Calu3 (cell line): ENCODE results near the gene JAZF1. TPM values are rescaled to one million over a fixed set of nuclear protein-coding genes. Genes with fewer than 3 reads are reported as not detected.

Source experiments
- BruUV-seq: library from RNA; stranded (reverse); fragments of 400-500 nt; replicated peaks from 2 replicates; lab custom pipeline; 2021; lab: Mats Ljungman, UMichigan
- CTCF ChIA-PET: fragments of 300-600 bp; sonication (Branson Sonifier 250); formaldehyde crosslinking; loops from one replicate; lab custom pipeline; 2022; ENCODE audit warnings: antibody characterized with exemption; lab: Charles Lee
- DNase-seq: peaks from one replicate; pipeline ENCODE4 v3.0.0; 2022
- H3K27ac Mint-ChIP-seq: one replicate; pipeline ENCODE4 v1.8.0; 2022; ENCODE audit warnings: mixed read lengths; ENCODE audit not compliant: unreplicated experiment
- H3K27me3 Mint-ChIP-seq: one replicate; pipeline ENCODE4 v1.8.0; 2022; ENCODE audit warnings: mixed read lengths; ENCODE audit not compliant: unreplicated experiment
- H3K36me3 Mint-ChIP-seq: one replicate; pipeline ENCODE4 v1.8.0; 2022; ENCODE audit warnings: mild to moderate bottlenecking, moderate library complexity, mixed read lengths; ENCODE audit not compliant: insufficient read depth, unreplicated experiment
- H3K4me1 Mint-ChIP-seq: one replicate; pipeline ENCODE4 v1.8.0; 2022; ENCODE audit warnings: mild to moderate bottlenecking, low read depth, mixed read lengths; ENCODE audit not compliant: unreplicated experiment
- H3K4me3 Mint-ChIP-seq: one replicate; pipeline ENCODE4 v1.8.0; 2022; ENCODE audit warnings: mild to moderate bottlenecking, low read depth, moderate library complexity, mixed read lengths; ENCODE audit not compliant: unreplicated experiment
- H3K9me3 Mint-ChIP-seq: one replicate; pipeline ENCODE4 v1.8.0; 2022; ENCODE audit warnings: low read depth, mixed read lengths; ENCODE audit not compliant: unreplicated experiment
- intact Hi-C: fragments of 100-400 bp; cut with micrococcal nuclease; formaldehyde crosslinking; loops from one replicate; pipeline ENCODE4 v1.10.0; 2022; ENCODE audit not compliant: unreplicated experiment
- total RNA-seq: library from RNA; stranded (reverse); gene quantifications from 2 replicates; pipeline ENCODE4 v1.2.3, GENCODE V29; 2022
- TF ChIP-seq, protein P1 (sequence below): fragments of 200-600 bp; IDR thresholded peaks from one replicate; pipeline ENCODE4 v1.8.0; 2022; ENCODE audit warnings: antibody characterized with exemption; ENCODE audit not compliant: unreplicated experiment

JAZF1 gene
- total RNA-seq, 1 experiment from 2014 or later: 10.7 TPM

GRCh38 chr7:28036696-28037095, 143.9 kb downstream of the JAZF1 start:
- intact Hi-C loops: no loop called here

DNA sequence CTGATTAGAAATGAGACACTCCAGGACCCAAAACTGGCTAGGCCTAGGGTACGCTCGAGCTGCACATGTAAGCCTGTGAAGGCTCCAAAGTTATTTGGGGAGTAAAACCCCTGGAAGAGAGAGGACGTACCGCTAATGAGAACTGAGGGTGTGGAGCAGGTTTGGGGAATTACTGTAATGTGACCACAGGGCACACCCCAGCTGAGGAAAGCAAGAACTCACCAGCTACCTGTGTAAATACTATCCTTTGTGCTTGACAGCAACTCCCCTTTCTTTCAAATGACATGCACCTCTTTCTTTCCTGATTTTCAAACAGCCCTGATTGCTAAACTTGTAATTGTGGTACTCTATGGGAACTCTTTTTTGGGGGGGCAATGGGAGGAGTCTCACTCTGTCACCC, 147.2 kb downstream of the JAZF1 start:
- no TSS peak for BruUV-seq
- H3K27ac Mint-ChIP-seq: no peak overlapping the region
- H3K9me3 Mint-ChIP-seq: no peaks in the 10 kb centered on the region
- H3K4me1 Mint-ChIP-seq: peaks cover 44% of the 10 kb centered on the region
- H3K4me3 Mint-ChIP-seq: no peak overlapping the region
- no peaks in the 10 kb centered on the region for H3K27me3 Mint-ChIP-seq
- H3K36me3 Mint-ChIP-seq: peaks cover 5% of the 10 kb centered on the region
- intact Hi-C loops: no loop called here
- TF ChIP-seq, protein P1, sequence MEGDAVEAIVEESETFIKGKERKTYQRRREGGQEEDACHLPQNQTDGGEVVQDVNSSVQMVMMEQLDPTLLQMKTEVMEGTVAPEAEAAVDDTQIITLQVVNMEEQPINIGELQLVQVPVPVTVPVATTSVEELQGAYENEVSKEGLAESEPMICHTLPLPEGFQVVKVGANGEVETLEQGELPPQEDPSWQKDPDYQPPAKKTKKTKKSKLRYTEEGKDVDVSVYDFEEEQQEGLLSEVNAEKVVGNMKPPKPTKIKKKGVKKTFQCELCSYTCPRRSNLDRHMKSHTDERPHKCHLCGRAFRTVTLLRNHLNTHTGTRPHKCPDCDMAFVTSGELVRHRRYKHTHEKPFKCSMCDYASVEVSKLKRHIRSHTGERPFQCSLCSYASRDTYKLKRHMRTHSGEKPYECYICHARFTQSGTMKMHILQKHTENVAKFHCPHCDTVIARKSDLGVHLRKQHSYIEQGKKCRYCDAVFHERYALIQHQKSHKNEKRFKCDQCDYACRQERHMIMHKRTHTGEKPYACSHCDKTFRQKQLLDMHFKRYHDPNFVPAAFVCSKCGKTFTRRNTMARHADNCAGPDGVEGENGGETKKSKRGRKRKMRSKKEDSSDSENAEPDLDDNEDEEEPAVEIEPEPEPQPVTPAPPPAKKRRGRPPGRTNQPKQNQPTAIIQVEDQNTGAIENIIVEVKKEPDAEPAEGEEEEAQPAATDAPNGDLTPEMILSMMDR: no peak
- DNase-seq: no peak
- CTCF ChIA-PET: no interaction called here

More at GRCh38 chr7:28036696-28037095, 143.9 kb downstream of the JAZF1 start:
- no TSS peak for BruUV-seq
- peak overlapping the region; percentile 80 for H3K27ac Mint-ChIP-seq
- peaks cover 71% of the 10 kb centered on the region for H3K4me1 Mint-ChIP-seq
- H3K4me3 Mint-ChIP-seq: peak overlapping the region; percentile 46
- CTCF ChIA-PET: interaction anchor here (0.6 to 1.9 kb wide), 3 partner anchors 25 to 841 kb away, joined by 3 to 8 read pairs (median 3); no protein-coding TSS in a partner anchor
- TF ChIP-seq, protein P1: no peak
- H3K36me3 Mint-ChIP-seq: peaks cover 5% of the 10 kb centered on the region
- H3K9me3 Mint-ChIP-seq: no peaks in the 10 kb centered on the region
- H3K27me3 Mint-ChIP-seq: no peaks in the 10 kb centered on the region
- DNase-seq: no peak

GRCh38 chr7:28032738-28033380, 147.7 kb downstream of the JAZF1 start:
- intact Hi-C loops: no loop called here
- no peaks in the 10 kb centered on the region for H3K9me3 Mint-ChIP-seq
- no peak overlapping the region for H3K4me3 Mint-ChIP-seq
- CTCF ChIA-PET: interaction anchor here (0.6 to 1.5 kb wide), 2 partner anchors 29 to 61 kb away, joined by 3 to 5 read pairs; no protein-coding TSS in a partner anchor
- no peak for DNase-seq
- H3K27ac Mint-ChIP-seq: no peak overlapping the region
- TF ChIP-seq, protein P1: no peak
- BruUV-seq: no TSS peak
- H3K36me3 Mint-ChIP-seq: peaks cover 5% of the 10 kb centered on the region
- H3K4me1 Mint-ChIP-seq: peaks cover 39% of the 10 kb centered on the region
- H3K27me3 Mint-ChIP-seq: no peaks in the 10 kb centered on the region

GRCh38 chr7:28029051-28029450, 151.5 kb downstream of the JAZF1 start:
- H3K4me3 Mint-ChIP-seq: no peak overlapping the region
- CTCF ChIA-PET: interaction anchor here (0.7 kb wide), 1 partner anchor 33 kb away, joined by 3 read pairs; no protein-coding TSS in a partner anchor
- no peak for DNase-seq
- no peak overlapping the region for H3K27ac Mint-ChIP-seq
- BruUV-seq: no TSS peak
- H3K4me1 Mint-ChIP-seq: peaks cover 11% of the 10 kb centered on the region
- intact Hi-C loops: loop anchor here (10.0 kb wide), 1 partner anchor 194 kb away; no protein-coding TSS in a partner anchor
- TF ChIP-seq, protein P1: no peak
- H3K36me3 Mint-ChIP-seq: no peaks in the 10 kb centered on the region
- no peaks in the 10 kb centered on the region for H3K9me3 Mint-ChIP-seq
- H3K27me3 Mint-ChIP-seq: no peaks in the 10 kb centered on the region
